GM20431 (cell line): Measurements from ENCODE around the gene SERPINE1.
"Not testable (repeated sequence)": the region's sequence is repeated elsewhere in the genome, so short reads cannot be mapped to it uniquely, and the experiment has no call there.

Source experiments
- in situ Hi-C: fragments of 300-500 bp; cut with MseI, MboI; formaldehyde crosslinking; loops from one replicate; pipeline ENCODE4 v1.15.0; 2020; ENCODE audit warnings: low sequenced_read_pairs; ENCODE audit not compliant: unreplicated experiment

SERPINE1 gene

GRCh38 chr7:101126651-101127459, at the start of gene SERPINE1:
Gene SERPINE1 (plus strand): TSS chr7:101127104. CDS start chr7:101128394, 1,290 bp downstream.
- in situ Hi-C loops, result no loop called here

GRCh38 chr7:101077303-101078086, 49.4 kb upstream of the SERPINE1 start:
- in situ Hi-C loops, result no loop called here

- in situ Hi-C loops, result no loop called here
Measured at GRCh38 chr7:101081432-101081831, 45.5 kb upstream of the SERPINE1 start.

GRCh38 chr7:101084865-101085161, 42.1 kb upstream of the SERPINE1 start:
- in situ Hi-C loops, result no loop called here

- in situ Hi-C loops, result no loop called here
Measured at GRCh38 chr7:101085162-101085964, 41.5 kb upstream of the SERPINE1 start, which contains the start of gene TRIM56. Gene TRIM56 (plus strand): TSS chr7:101085481. CDS start chr7:101087313, 1,832 bp downstream.

- in situ Hi-C loops, result no loop called here
Measured at GRCh38 chr7:101087334-101088068, 39.4 kb upstream of the SERPINE1 start.

GRCh38 chr7:101088069-101088425, 38.9 kb upstream of the SERPINE1 start:
- in situ Hi-C loops, result no loop called here

GRCh38 chr7:101088858-101089529, 37.9 kb upstream of the SERPINE1 start:
- in situ Hi-C loops, result no loop called here

- in situ Hi-C loops, result no loop called here
Measured at GRCh38 chr7:101089876-101090275, 37.0 kb upstream of the SERPINE1 start.

GRCh38 chr7:101092266-101092905, 34.5 kb upstream of the SERPINE1 start:
- in situ Hi-C loops, result not testable (repeated sequence)

- in situ Hi-C loops, result no loop called here
Measured at GRCh38 chr7:101093906-101094305, 33.0 kb upstream of the SERPINE1 start.

GRCh38 chr7:101094376-101094775, 32.5 kb upstream of the SERPINE1 start:
- in situ Hi-C loops, result no loop called here

- in situ Hi-C loops, result no loop called here
Measured at GRCh38 chr7:101094791-101095375, 32.0 kb upstream of the SERPINE1 start.

- in situ Hi-C loops, result no loop called here
Measured at GRCh38 chr7:101096331-101096956, 30.5 kb upstream of the SERPINE1 start.

- in situ Hi-C loops, result no loop called here
Measured at GRCh38 chr7:101096957-101097347, 30.0 kb upstream of the SERPINE1 start.

- in situ Hi-C loops, result no loop called here
Measured at GRCh38 chr7:101097561-101097960, 29.3 kb upstream of the SERPINE1 start.

- in situ Hi-C loops, result no loop called here
Measured at GRCh38 chr7:101099969-101100781, 26.7 kb upstream of the SERPINE1 start.
